Liver (tissue), 9 donors: ENCODE data around the gene ZNF674. TPM values are rescaled to one million over a fixed set of nuclear protein-coding genes. Genes with fewer than 3 reads are reported as not detected.
"Not testable (repeated sequence)": the region's sequence is repeated elsewhere in the genome, so short reads cannot be mapped to it uniquely, and the experiment has no call there.

Source experiments
- DNase-seq: peaks from one replicate; pipeline ENCODE4 v3.0.0-alpha.2; 2017; ENCODE audit warnings: low spot score
- H3K27ac ChIP-seq, 2 donors: one replicate each; pipeline ENCODE4 v1.7.0; 2013; ENCODE audit warnings: inconsistent platforms in 2 of 2, low read length in 2 of 2, control low read depth in 1 of 2, low read depth in 1 of 2, mild to moderate bottlenecking in 1 of 2
- H3K27me3 ChIP-seq, 4 donors: one replicate each; pipeline versions ENCODE4 v1.6.1 to v1.7.0; 2013; ENCODE audit warnings: low read length in 3 of 4, inconsistent platforms in 1 of 4, mild to moderate bottlenecking in 1 of 4, moderate library complexity in 1 of 4; ENCODE audit not compliant: control insufficient read depth in 4 of 4, insufficient read depth in 4 of 4
- H3K36me3 ChIP-seq, 4 donors: one replicate each; pipeline versions ENCODE4 v1.6.1 to v1.7.0; 2013; ENCODE audit warnings: low read length in 3 of 4, mild to moderate bottlenecking in 3 of 4, low read depth in 1 of 4, moderate library complexity in 1 of 4; ENCODE audit not compliant: control insufficient read depth in 4 of 4, insufficient read depth in 3 of 4
- H3K4me1 ChIP-seq, 4 donors: one replicate each; pipeline versions ENCODE4 v1.6.1 to v1.7.0; 2013; ENCODE audit warnings: low read length in 3 of 4, mild to moderate bottlenecking in 3 of 4, moderate library complexity in 1 of 4; ENCODE audit not compliant: control insufficient read depth in 4 of 4, insufficient read depth in 4 of 4
- H3K4me3 ChIP-seq, 3 donors: one replicate each; pipeline versions ENCODE4 v1.6.1 to v1.7.0; 2013; ENCODE audit warnings: low read length in 3 of 3, control low read depth in 1 of 3, low read depth in 1 of 3, mild to moderate bottlenecking in 1 of 3
- H3K9ac ChIP-seq, 2 donors: one replicate each; pipeline ENCODE4 v1.7.0; 2013; ENCODE audit warnings: low read length in 2 of 2, mild to moderate bottlenecking in 2 of 2, moderate library complexity in 2 of 2, control low read depth in 1 of 2, low read depth in 1 of 2
- H3K9me3 ChIP-seq, 4 donors: one replicate each; pipeline versions ENCODE4 v1.6.1 to v1.7.0; 2013; ENCODE audit warnings: low read length in 3 of 4; ENCODE audit not compliant: control insufficient read depth in 4 of 4
- ATF3 ChIP-seq: IDR thresholded peaks from 2 replicates; pipeline ENCODE4 v1.6.1; 2016; ENCODE audit warnings: antibody characterized with exemption
- CTCF ChIP-seq: fragments of 150-350 bp; IDR thresholded peaks from 2 replicates; pipeline ENCODE4 v1.5.1; 2017; ENCODE audit warnings: improper control_type of control experiment, low read depth, low read length; ENCODE audit not compliant: missing input control
- EGR1 ChIP-seq, 2 donors: IDR thresholded peaks; 2 replicates each; pipeline ENCODE4 v1.6.1; 2016 to 2018; ENCODE audit warnings: antibody characterized with exemption in 2 of 2, low read depth in 2 of 2
- FOXA2 ChIP-seq: IDR thresholded peaks from 2 replicates; pipeline ENCODE4 v1.6.1; 2016; ENCODE audit warnings: antibody characterized with exemption
- HNF4A ChIP-seq, 2 donors: conservative IDR thresholded peaks; 2 replicates each; pipeline ENCODE4 v1.6.1; 2016; ENCODE audit warnings: antibody characterized with exemption in 2 of 2, mild to moderate bottlenecking in 2 of 2
- HNF4G ChIP-seq: IDR thresholded peaks from 2 replicates; pipeline ENCODE4 v1.6.1; 2016; ENCODE audit warnings: antibody characterized with exemption
- JUND ChIP-seq, 2 donors: IDR thresholded peaks; 2 replicates each; pipeline ENCODE4 v1.6.1; 2016; ENCODE audit warnings: antibody characterized with exemption in 2 of 2
- MAX ChIP-seq: IDR thresholded peaks from 2 replicates; pipeline ENCODE4 v1.6.1; 2016; ENCODE audit warnings: antibody characterized with exemption
- RAD21 ChIP-seq, 2 donors: IDR thresholded peaks; 2 replicates each; pipeline ENCODE4 v1.6.1; 2016; ENCODE audit warnings: antibody characterized with exemption in 2 of 2, mild to moderate bottlenecking in 2 of 2
- REST ChIP-seq: IDR thresholded peaks from 2 replicates; pipeline ENCODE4 v1.6.1; 2016; ENCODE audit warnings: antibody characterized with exemption, mild to moderate bottlenecking
- RXRA ChIP-seq, 2 donors: IDR thresholded peaks; 2 replicates each; pipeline ENCODE4 v1.6.1; 2017 to 2018; ENCODE audit warnings: antibody characterized with exemption in 2 of 2, mild to moderate bottlenecking in 1 of 2
- SP1 ChIP-seq: IDR thresholded peaks from 2 replicates; pipeline ENCODE4 v1.6.1; 2018; ENCODE audit warnings: antibody characterized with exemption, mild to moderate bottlenecking
- TAF1 ChIP-seq: conservative IDR thresholded peaks from 2 replicates; pipeline ENCODE4 v1.6.1; 2016; ENCODE audit warnings: antibody characterized with exemption, mild to moderate bottlenecking
- ZBTB33 ChIP-seq: IDR thresholded peaks from 2 replicates; pipeline ENCODE4 v1.6.1; 2016; ENCODE audit warnings: antibody characterized with exemption
- WGBS: extraction: QIAGEN DNeasy Blood & Tissue Kit; methylation state at CpG from one replicate; pipeline ENCODE4 v1.1.7; 2013; 5-methylcytosine and 5-hydroxymethylcytosine counted together
- polyA plus RNA-seq, 2 donors: library from polyadenylated mRNA; stranded (reverse) in 1 of 2; unstranded in 1 of 2; fragments of 200-250 nt in 1 of 2; fragments of >200 nt in 1 of 2; fragmentation: Nextera tagmentation in 1 of 2; extraction: Ambion mirVana in 1 of 2; gene quantifications; one replicate each; pipeline versions ENCODE4 v1.2.1 to v1.2.3, GENCODE V29; 2013 to 2015
- total RNA-seq, 2 donors: library from RNA; depleted of rRNA; stranded (reverse); fragments of >200 nt; gene quantifications; one replicate each; pipeline ENCODE4 v1.2.3, GENCODE V29; 2014
- donor health status: healthy.
- donor health status: healthy.
- donor health status: healthy.
- donor health status: healthy.
- donor health status: healthy.

ZNF674 gene
- total and polyA plus RNA-seq, 4 donors, result 0.84 to 3.6 (median 2.1) TPM

- not testable (repeated sequence) for H3K4me1 ChIP-seq, DNase-seq, H3K4me3 ChIP-seq, H3K9ac ChIP-seq, H3K9me3 ChIP-seq, H3K27me3 ChIP-seq, H3K27ac ChIP-seq, H3K36me3 ChIP-seq
- 98% methylated on average over 2 of the region's 2 CpGs for WGBS
Observed at GRCh38 chrX:46478634-46479033, 66.6 kb downstream of the ZNF674 start.

- TF ChIP-seq REST (no peak), EGR1 (IDR thresholded peaks at IDR 0.05; ENCODE audit: low read depth in 2 of 2) (no peak), ATF3 (no peak), HNF4G (no peak), TAF1 (no peak), JUND (IDR thresholded peaks at IDR 0.05) (no peak), ZBTB33 (no peak), RAD21 (IDR thresholded peaks at IDR 0.05) (no peak), FOXA2 (no peak), MAX (no peak), CTCF (no peak), RXRA (IDR thresholded peaks at IDR 0.05) (no peak), SP1 (no peak), HNF4A (conservative IDR thresholded peaks at IDR 0.05) (no peak)
- no peaks in the 10 kb centered on the region for H3K27me3 ChIP-seq
- H3K27ac ChIP-seq, result no peak overlapping the region
- H3K4me3 ChIP-seq, result no peak overlapping the region
- 13% methylated on average over 2 of the region's 2 CpGs for WGBS
- H3K4me1 ChIP-seq, result no peaks in the 10 kb centered on the region
- peaks cover 0 to 8% (median 4%) of the 10 kb centered on the region in 4 donors for H3K36me3 ChIP-seq
- no peak overlapping the region for H3K9ac ChIP-seq
- peaks cover 2 to 11% (median 4%) of the 10 kb centered on the region in 4 donors for H3K9me3 ChIP-seq
- no peak for DNase-seq
Observed at GRCh38 chrX:46477435-46477834, 67.8 kb downstream of the ZNF674 start.
